ENCODE measurements around the gene PKMYT1. TPM values are rescaled to one million over a fixed set of nuclear protein-coding genes. Genes with fewer than 3 reads are reported as not detected.

The PKMYT1 gene
- polyA plus RNA-seq, 1 donor (not counting 4 experiments of a cell fraction or from before 2014, with no cell fraction given): 6.9 TPM

- Histone ChIP-seq H3K27ac (ENCODE audit: control insufficient read depth, insufficient read depth, low read length) (peak overlapping the region; percentile 97), H3K9me1 (ENCODE audit: control insufficient read depth, extremely low read depth, insufficient read depth, low read length) (no peaks in the 10 kb centered on the region), H3K27me3 (ENCODE audit: control insufficient read depth, extremely low read depth, insufficient read depth, low read length) (no peaks in the 10 kb centered on the region), H4K20me1 (ENCODE audit: control insufficient read depth, extremely low read depth, insufficient read depth, low read length) (no peaks in the 10 kb centered on the region), H3K9ac (ENCODE audit: control insufficient read depth, extremely low read depth, insufficient read depth, low read length) (peak overlapping the region; percentile 97), H3K36me3 (ENCODE audit: control insufficient read depth in 2 of 2, extremely low read depth in 1 of 2, insufficient read depth in 2 of 2, low read length in 2 of 2) (peaks cover 14 to 28% of the 10 kb centered on the region in 2 experiments), H3K4me1 (ENCODE audit: control insufficient read depth, extremely low read depth, insufficient read depth, low read length) (peaks cover 25% of the 10 kb centered on the region), H3K4me3 (ENCODE audit: control insufficient read depth in 2 of 3, extremely low read depth in 1 of 3, insufficient read depth in 2 of 3, low read depth in 1 of 3, low read length in 3 of 3) (peak overlapping the region; percentile 80 to 85 (median 84)), H2AFZ (ENCODE audit: control insufficient read depth, low read length) (no peak overlapping the region), H3K4me2 (ENCODE audit: control insufficient read depth, extremely low read depth, insufficient read depth, low read depth, low read length) (peak overlapping the region; percentile 81), H3K9me3 (ENCODE audit: control insufficient read depth, low read depth, low read length) (no peaks in the 10 kb centered on the region), H3K79me2 (ENCODE audit: control insufficient read depth, insufficient read depth, low read length) (no peaks in the 10 kb centered on the region)
- DNase-seq (ENCODE audit: low read depth, low spot score): no peak
- no peak for TF ChIP-seq EZH2 (IDR thresholded peaks at IDR 0.05; ENCODE audit: low read length)
- no peak for TF ChIP-seq CTCF (optimal IDR thresholded peaks at IDR 0.05 in 1 of 3, IDR thresholded peaks at IDR 0.05 in 1 of 3, conservative IDR thresholded peaks at IDR 0.05 in 1 of 3; ENCODE audit: extremely low read depth in 1 of 3, insufficient read depth in 2 of 3, low read length in 3 of 3)
- FAIRE-seq: no peak
- dilution Hi-C loops (cut with MboI; ENCODE audit: extremely low pct_ligation_motif_present, low sequenced_read_pairs): no loop called here
These were observed 42.6 kb upstream of the PKMYT1 start for GRCh38 chr16:3022684-3023414.

GRCh38 chr16:3022208-3022683 lies 42.0 kb upstream of the PKMYT1 start:
- peak overlapping the region; percentile 97 for H3K9ac ChIP-seq (ENCODE audit: control insufficient read depth, extremely low read depth, insufficient read depth, low read length)
- dilution Hi-C loops (cut with MboI; ENCODE audit: extremely low pct_ligation_motif_present, low sequenced_read_pairs): no loop called here
- FAIRE-seq (peak; percentile 80), DNase-seq (ENCODE audit: low read depth, low spot score) (no peak)
- peak overlapping the region; percentile 81 for H3K4me2 ChIP-seq (ENCODE audit: control insufficient read depth, extremely low read depth, insufficient read depth, low read depth, low read length)
- H3K4me1 ChIP-seq (ENCODE audit: control insufficient read depth, extremely low read depth, insufficient read depth, low read length): peaks cover 25% of the 10 kb centered on the region
- no peaks in the 10 kb centered on the region for H3K9me3 ChIP-seq (ENCODE audit: control insufficient read depth, low read depth, low read length)
- peak overlapping the region; percentile 97 for H3K27ac ChIP-seq (ENCODE audit: control insufficient read depth, insufficient read depth, low read length)
- H3K36me3 ChIP-seq (ENCODE audit: control insufficient read depth in 2 of 2, extremely low read depth in 1 of 2, insufficient read depth in 2 of 2, low read length in 2 of 2): peaks cover 14 to 28% of the 10 kb centered on the region in 2 experiments
- H3K4me3 ChIP-seq (ENCODE audit: control insufficient read depth in 2 of 3, extremely low read depth in 1 of 3, insufficient read depth in 2 of 3, low read depth in 1 of 3, low read length in 3 of 3): peak overlapping the region; percentile 80 to 85 (median 84)
- H4K20me1 ChIP-seq (ENCODE audit: control insufficient read depth, extremely low read depth, insufficient read depth, low read length): no peaks in the 10 kb centered on the region
- H2AFZ ChIP-seq (ENCODE audit: control insufficient read depth, low read length): no peak overlapping the region
- TF ChIP-seq CTCF (optimal IDR thresholded peaks at IDR 0.05 in 1 of 3, IDR thresholded peaks at IDR 0.05 in 1 of 3, conservative IDR thresholded peaks at IDR 0.05 in 1 of 3; ENCODE audit: extremely low read depth in 1 of 3, insufficient read depth in 2 of 3, low read length in 3 of 3) (no peak), EZH2 (IDR thresholded peaks at IDR 0.05; ENCODE audit: low read length) (no peak)
- H3K9me1 ChIP-seq (ENCODE audit: control insufficient read depth, extremely low read depth, insufficient read depth, low read length): no peaks in the 10 kb centered on the region
- no peaks in the 10 kb centered on the region for H3K27me3 ChIP-seq (ENCODE audit: control insufficient read depth, extremely low read depth, insufficient read depth, low read length)
- H3K79me2 ChIP-seq (ENCODE audit: control insufficient read depth, insufficient read depth, low read length): no peaks in the 10 kb centered on the region
